GM12878 (cell line): ENCODE data around the gene NDUFV3.

ENCODE experiments used
- BCL11A ChIP-seq: IDR thresholded peaks from 2 replicates; pipeline ENCODE4 v1.6.1; 2011; ENCODE audit warnings: low read depth, low read length
- CHD2 ChIP-seq: IDR thresholded peaks from 2 replicates; pipeline ENCODE4 v1.6.1; 2011; ENCODE audit warnings: low read depth, low read length, improper control_type of control experiment, borderline replicate concordance
- EZH2 ChIP-seq: IDR thresholded peaks from 2 replicates; pipeline ENCODE4 v1.6.1; 2012; ENCODE audit warnings: low read depth, mild to moderate bottlenecking, control low read depth, inconsistent platforms, low read length, borderline replicate concordance; ENCODE audit not compliant: control insufficient read depth
- PML ChIP-seq: IDR thresholded peaks from 2 replicates; pipeline ENCODE4 v1.6.1; 2012; ENCODE audit warnings: low read length, inconsistent platforms
- POLR2A ChIP-seq: IDR thresholded peaks from 2 replicates; pipeline ENCODE4 v1.6.1; 2011; ENCODE audit warnings: low read depth, mild to moderate bottlenecking, low read length
- POLR2AphosphoS5 ChIP-seq: IDR thresholded peaks from 2 replicates; pipeline ENCODE4 v1.6.1; 2011; ENCODE audit warnings: mild to moderate bottlenecking, low read length, inconsistent platforms
- TAF1 ChIP-seq: IDR thresholded peaks from 2 replicates; pipeline ENCODE4 v1.6.1; 2011; ENCODE audit warnings: mild to moderate bottlenecking, low read depth, low read length, borderline replicate concordance
- TF ChIP-seq, protein P1 (sequence below), 3 experiments: IDR thresholded peaks in 2 of 3; conservative IDR thresholded peaks in 1 of 3; 2 replicates each; pipeline ENCODE4 v1.5.1; 2011; ENCODE audit warnings: low read depth in 3 of 3, low read length in 3 of 3, mild to moderate bottlenecking in 3 of 3, control low read depth in 2 of 3, moderate library complexity in 2 of 3, inconsistent platforms in 1 of 3, mixed read lengths in 1 of 3; ENCODE audit not compliant: control insufficient read depth in 2 of 3, insufficient read depth in 1 of 3; ENCODE audit errors: extremely low read depth in 1 of 3
- TF ChIP-seq, protein P2 (sequence below): IDR thresholded peaks from 2 replicates; pipeline ENCODE4 v1.6.1; 2012; ENCODE audit warnings: low read depth, low read length, improper control_type of control experiment
- TF ChIP-seq, protein P3 (sequence below): fragments of 450-650 bp; IDR thresholded peaks from 2 replicates; pipeline ENCODE4 v1.6.1; 2018; ENCODE audit warnings: borderline replicate concordance, mild to moderate bottlenecking; ENCODE audit not compliant: partially characterized antibody

DNA sequence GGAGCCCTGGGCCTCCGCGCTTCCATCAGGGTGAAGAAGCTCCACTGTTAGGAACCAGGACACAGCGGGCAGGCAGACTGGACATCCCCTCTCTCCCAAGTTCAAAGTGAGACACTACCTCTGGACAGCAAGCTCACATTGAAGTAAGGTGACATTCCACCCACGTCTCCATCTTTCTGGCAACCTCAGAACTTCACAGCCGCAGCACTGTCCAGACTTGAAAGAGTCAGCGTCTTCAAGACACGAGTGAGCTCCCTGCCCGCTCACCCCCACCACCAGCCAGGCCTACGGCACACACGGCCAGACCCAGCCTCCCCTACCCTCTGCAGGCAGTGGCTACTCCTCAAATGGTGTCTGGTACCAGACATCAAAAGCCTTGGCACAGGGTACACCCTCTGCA is 24.9 kb upstream of the NDUFV3 start:
- TF ChIP-seq TAF1 (no peak), CHD2 (no peak), POLR2A (no peak; the same call in 1 of the 2 replicates), EZH2 (no peak), BCL11A (no peak), PML (no peak), POLR2AphosphoS5 (no peak)
- TF ChIP-seq, protein P1, sequence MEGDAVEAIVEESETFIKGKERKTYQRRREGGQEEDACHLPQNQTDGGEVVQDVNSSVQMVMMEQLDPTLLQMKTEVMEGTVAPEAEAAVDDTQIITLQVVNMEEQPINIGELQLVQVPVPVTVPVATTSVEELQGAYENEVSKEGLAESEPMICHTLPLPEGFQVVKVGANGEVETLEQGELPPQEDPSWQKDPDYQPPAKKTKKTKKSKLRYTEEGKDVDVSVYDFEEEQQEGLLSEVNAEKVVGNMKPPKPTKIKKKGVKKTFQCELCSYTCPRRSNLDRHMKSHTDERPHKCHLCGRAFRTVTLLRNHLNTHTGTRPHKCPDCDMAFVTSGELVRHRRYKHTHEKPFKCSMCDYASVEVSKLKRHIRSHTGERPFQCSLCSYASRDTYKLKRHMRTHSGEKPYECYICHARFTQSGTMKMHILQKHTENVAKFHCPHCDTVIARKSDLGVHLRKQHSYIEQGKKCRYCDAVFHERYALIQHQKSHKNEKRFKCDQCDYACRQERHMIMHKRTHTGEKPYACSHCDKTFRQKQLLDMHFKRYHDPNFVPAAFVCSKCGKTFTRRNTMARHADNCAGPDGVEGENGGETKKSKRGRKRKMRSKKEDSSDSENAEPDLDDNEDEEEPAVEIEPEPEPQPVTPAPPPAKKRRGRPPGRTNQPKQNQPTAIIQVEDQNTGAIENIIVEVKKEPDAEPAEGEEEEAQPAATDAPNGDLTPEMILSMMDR (IDR thresholded peaks at IDR 0.05 in 2 of 3, conservative IDR thresholded peaks at IDR 0.05 in 1 of 3; ENCODE audit: control insufficient read depth in 2 of 3, extremely low read depth in 1 of 3, insufficient read depth in 1 of 3, low read depth in 3 of 3, low read length in 3 of 3), result no peak
- TF ChIP-seq, protein P2, sequence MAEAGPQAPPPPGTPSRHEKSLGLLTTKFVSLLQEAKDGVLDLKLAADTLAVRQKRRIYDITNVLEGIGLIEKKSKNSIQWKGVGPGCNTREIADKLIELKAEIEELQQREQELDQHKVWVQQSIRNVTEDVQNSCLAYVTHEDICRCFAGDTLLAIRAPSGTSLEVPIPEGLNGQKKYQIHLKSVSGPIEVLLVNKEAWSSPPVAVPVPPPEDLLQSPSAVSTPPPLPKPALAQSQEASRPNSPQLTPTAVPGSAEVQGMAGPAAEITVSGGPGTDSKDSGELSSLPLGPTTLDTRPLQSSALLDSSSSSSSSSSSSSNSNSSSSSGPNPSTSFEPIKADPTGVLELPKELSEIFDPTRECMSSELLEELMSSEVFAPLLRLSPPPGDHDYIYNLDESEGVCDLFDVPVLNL, result no peak
- TF ChIP-seq, protein P3, sequence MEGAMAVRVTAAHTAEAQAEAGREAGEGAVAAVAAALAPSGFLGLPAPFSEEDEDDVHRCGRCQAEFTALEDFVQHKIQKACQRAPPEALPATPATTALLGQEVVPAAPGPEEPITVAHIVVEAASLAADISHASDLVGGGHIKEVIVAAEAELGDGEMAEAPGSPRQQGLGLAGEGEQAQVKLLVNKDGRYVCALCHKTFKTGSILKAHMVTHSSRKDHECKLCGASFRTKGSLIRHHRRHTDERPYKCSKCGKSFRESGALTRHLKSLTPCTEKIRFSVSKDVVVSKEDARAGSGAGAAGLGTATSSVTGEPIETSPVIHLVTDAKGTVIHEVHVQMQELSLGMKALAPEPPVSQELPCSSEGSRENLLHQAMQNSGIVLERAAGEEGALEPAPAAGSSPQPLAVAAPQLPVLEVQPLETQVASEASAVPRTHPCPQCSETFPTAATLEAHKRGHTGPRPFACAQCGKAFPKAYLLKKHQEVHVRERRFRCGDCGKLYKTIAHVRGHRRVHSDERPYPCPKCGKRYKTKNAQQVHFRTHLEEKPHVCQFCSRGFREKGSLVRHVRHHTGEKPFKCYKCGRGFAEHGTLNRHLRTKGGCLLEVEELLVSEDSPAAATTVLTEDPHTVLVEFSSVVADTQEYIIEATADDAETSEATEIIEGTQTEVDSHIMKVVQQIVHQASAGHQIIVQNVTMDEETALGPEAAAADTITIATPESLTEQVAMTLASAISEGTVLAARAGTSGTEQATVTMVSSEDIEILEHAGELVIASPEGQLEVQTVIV, result no peak
